NCI-H146 (cell line): ENCODE data around the gene GARIN1A.

ENCODE experiments used
- DNase-seq: peaks from one replicate; lab custom pipeline; 2025; lab: John Stamatoyannopoulos, UW

GARIN1A gene

GRCh38 chr7:128718967-128719642, 47.0 kb downstream of the GARIN1A start:
- no peak for DNase-seq

GRCh38 chr7:128721376-128721775, 49.3 kb downstream of the GARIN1A start:
- no peak for DNase-seq
